ENCODE measurements around the gene MYO7A. TPM values are rescaled to one million over a fixed set of nuclear protein-coding genes. Genes with fewer than 3 reads are reported as not detected.

MYO7A gene
- total RNA-seq, 1 experiment from 2014 or later: not detected

DNA sequence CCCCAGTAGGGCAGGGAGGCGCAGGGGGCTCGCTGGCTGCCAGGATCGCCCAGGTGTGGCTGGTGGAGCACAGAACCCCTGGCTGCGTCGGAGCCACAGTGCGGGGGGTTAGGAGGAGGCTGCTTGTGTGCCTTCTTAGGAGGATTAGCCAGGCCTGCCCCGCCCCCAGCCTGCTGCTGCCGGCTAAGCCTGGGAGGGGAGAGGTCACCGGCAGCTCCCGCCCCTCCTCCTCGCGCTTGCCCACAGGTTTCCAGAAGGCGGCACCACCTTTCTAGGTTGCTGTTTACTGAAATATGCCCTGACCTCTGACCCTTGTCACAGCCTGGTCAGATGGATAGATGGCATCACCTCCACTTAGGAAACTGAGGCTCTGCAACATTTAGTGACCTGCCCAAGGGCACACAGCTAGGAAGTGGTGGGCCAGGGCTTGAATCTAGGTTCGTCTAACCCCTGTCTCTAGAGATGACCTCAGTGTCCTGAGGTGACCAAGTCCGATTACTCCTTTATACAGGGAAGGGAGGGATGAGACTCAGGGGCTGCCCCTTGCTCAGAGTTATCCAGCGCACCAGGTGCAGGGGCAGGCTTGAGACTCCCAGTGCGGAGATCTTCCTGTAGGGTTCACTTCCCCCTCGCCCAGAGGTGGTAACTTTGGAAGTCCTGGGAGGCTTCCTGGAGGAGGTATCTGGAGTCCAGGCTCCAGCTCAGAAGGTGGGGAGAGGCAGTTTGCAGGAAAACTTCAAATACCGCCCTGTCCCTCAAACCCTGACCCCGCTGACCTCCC, 44.0 kb downstream of the MYO7A start:
- in situ Hi-C loops (cut with HindIII; ENCODE audit: low pct_unique_long_range_greater_than_20kb, low sequenced_read_pairs): no loop called here
- DNase-seq (ENCODE audit: low read depth): no peak

DNA sequence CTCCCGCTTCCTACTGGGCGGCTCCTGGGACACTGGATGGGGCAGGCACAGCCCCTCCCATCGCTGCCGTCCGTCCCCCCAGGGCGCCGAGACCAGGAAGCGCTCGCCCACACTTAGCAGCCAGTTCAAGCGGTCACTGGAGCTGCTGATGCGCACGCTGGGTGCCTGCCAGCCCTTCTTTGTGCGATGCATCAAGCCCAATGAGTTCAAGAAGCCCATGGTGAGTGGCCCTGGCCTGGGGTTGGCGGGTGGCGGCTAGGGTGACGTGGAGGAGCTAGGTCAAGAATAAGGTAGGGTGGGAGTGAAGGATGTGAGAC, 44.6 kb downstream of the MYO7A start:
- in situ Hi-C loops (cut with HindIII; ENCODE audit: low pct_unique_long_range_greater_than_20kb, low sequenced_read_pairs): no loop called here
- no peak for DNase-seq (ENCODE audit: low read depth)

DNA sequence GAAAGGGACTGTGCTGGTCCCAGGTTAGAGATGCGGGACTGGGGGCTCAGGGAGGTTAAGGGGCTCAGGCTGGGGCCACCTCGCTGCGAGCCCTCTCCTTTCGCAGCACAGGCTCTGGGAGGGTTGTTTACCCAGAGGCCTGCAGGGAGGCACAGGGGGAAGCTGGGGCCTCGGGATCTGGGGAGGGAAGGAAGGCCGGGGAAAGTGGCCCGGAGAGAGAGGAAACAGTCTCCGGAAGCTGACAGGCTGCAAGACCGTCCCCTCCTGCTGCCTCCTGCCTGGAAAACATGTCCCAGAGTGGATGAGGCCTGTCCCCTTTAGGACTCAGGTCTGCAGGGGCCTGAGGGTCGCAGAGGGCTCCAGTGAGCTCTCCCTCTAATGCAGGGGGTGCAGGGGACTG, 45.4 kb downstream of the MYO7A start:
- no peak for DNase-seq (ENCODE audit: low read depth)
- in situ Hi-C loops (cut with HindIII; ENCODE audit: low pct_unique_long_range_greater_than_20kb, low sequenced_read_pairs): no loop called here

DNA sequence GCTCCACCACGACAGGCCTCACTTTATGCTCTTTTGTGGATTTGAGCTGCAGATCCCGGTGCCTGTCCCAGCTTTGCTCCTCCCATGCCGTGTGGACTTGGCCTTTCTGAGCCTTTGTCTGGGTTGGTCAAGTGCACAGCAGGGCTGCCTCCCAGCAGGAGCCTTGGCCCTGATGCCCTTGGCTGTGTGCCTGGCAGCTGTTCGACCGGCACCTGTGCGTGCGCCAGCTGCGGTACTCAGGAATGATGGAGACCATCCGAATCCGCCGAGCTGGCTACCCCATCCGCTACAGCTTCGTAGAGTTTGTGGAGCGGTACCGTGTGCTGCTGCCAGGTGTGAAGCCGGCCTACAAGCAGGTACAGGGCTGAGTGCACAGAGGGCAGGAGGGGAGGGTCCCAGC, 46.5 kb downstream of the MYO7A start:
- no peak for DNase-seq (ENCODE audit: low read depth)
- in situ Hi-C loops (cut with HindIII; ENCODE audit: low pct_unique_long_range_greater_than_20kb, low sequenced_read_pairs): no loop called here

DNA sequence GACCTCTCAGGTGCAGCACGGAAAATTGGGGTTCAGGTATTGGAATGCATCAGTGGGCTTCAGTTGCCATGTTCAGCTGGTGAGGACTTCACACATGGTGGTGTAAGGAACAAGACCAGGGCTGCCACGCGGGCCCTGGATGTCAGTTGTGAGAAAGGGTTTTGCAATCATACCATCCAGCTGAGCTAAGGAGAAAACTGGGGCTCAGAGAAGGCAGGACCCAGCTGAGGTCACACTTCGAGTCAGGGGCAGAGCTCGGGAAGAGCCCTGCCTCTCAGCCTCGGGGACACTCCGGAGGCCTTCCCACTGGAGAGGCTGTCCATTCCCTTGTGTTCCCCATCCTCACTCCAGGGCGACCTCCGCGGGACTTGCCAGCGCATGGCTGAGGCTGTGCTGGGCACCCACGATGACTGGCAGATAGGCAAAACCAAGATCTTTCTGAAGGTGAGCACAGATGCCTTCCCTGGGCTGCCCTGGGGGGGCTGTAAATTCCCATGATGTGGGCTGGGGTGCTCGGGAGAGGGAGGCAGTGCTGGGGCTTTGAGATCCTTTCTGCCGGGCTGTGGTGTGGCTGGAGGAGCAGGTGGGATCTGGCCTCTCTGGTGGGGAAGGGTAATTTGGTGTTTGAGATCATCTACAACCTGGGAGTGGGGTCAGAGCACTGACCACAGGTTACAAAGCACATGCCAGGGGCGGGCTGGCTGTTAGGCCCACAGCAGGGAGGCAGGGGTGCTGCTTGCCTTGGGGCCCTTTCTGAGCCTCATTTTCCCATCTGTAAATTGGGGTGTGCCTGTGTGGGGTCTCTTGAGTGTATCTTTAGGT, 47.2 kb downstream of the MYO7A start:
- in situ Hi-C loops (cut with HindIII; ENCODE audit: low pct_unique_long_range_greater_than_20kb, low sequenced_read_pairs): no loop called here

DNA sequence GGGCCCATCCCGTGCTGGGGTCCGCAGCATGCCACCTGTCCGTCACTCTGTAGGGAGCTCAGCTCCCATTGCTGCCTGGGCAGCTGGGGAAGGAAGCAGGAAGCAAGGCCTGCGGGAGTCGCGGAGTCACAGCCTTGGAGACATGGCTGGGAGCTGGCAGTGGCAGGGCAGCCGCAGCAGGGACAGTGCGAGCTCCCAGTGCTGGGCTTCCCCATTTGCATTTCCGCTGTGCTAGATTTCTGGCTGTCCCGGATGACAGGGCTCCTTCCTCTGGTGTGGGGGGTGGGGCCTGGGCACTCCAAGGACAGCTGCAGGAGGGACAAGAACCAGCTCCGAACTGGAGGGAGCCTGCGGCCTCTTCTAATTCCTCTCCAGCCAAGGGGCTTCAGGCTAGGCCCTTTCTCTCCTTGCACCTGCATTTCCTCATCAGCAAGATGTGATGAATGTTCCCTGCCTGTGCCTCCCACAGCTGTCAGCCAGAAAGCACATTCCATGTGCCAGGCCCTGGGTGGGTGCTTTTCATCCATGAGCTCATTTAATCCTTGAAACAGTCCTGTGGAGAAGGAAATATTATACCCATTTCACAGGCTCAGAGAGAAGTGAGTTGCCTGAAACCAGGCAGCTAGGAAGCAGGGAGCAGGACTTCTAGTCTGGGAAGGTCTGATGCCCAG, 48.0 kb downstream of the MYO7A start:
- DNase-seq (ENCODE audit: low read depth): no peak
- in situ Hi-C loops (cut with HindIII; ENCODE audit: low pct_unique_long_range_greater_than_20kb, low sequenced_read_pairs): no loop called here

More for the DNA sequence above, 47.2 kb downstream of the MYO7A start:
- DNase-seq (ENCODE audit: low read depth): no peak

DNA sequence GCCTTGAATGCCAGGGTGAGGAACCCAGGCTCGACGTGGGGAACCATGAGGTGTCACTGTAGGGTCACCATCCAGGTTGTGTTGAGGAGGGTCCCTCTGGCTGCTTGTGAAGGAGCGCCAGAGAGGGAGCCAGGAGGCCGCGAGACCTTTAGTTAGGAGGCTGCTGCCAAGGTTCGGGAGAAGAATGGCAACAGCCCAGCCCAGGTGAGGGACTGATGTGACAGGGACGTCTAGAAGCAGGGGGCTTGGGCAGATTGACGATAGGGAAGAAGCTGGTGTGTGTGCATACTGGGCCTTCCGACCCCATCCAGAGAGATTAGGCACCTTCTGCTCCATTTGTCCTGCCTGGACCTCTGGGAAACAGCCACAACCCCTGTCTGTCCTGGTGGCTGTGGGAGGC, 49.0 kb downstream of the MYO7A start:
- in situ Hi-C loops (cut with HindIII; ENCODE audit: low pct_unique_long_range_greater_than_20kb, low sequenced_read_pairs): no loop called here

DNA sequence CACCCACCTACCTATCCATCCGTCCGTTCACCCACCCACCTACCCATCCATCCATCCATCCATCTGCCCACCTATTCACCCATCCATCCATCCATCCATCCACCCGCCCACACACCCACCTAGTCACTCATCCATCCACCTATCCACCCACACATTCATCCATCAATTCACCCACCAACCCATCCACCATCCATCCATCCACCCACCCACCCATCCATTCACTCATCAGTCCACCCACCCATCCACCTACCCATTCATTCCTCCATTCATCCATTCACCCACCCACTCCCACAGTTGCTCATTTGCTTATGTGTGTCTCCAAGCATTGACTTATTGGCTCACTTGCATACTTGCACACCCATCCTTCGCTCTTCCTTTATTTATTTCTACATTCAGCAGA, 50.1 kb downstream of the MYO7A start:
- in situ Hi-C loops (cut with HindIII; ENCODE audit: low pct_unique_long_range_greater_than_20kb, low sequenced_read_pairs): no loop called here
- DNase-seq (ENCODE audit: low read depth): no peak

More for the DNA sequence above, 49.0 kb downstream of the MYO7A start:
- no peak for DNase-seq (ENCODE audit: low read depth)

DNA sequence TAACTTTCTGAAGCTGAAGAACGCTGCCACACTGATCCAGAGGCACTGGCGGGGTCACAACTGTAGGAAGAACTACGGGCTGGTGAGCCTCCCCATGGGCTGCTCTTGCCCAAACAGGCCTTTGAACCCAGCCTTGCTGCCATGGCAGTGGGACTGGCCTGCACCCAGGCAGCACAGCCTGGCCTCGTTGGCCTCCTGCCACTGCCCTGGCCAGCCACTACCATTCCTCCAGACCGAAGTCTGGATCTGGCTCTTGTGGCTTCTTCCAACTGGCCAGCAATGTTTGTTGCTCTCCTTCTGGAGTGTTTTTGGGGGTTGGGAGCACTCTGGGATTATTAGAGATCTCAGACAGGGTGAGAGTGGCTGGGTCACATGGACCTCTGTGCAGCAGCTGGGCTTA, 51.0 kb downstream of the MYO7A start:
- in situ Hi-C loops (cut with HindIII; ENCODE audit: low pct_unique_long_range_greater_than_20kb, low sequenced_read_pairs): no loop called here
- DNase-seq (ENCODE audit: low read depth): no peak

DNA sequence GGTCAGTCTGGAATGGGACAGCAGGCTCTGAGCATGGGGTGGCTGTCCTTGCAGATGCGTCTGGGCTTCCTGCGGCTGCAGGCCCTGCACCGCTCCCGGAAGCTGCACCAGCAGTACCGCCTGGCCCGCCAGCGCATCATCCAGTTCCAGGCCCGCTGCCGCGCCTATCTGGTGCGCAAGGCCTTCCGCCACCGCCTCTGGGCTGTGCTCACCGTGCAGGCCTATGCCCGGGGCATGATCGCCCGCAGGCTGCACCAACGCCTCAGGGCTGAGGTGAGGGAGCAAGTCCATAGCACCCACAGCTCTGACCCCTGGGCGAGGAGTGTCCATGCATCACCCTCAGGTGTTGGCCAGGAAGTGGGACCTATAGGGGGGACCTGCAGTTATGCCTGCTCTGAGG, 51.6 kb downstream of the MYO7A start:
- in situ Hi-C loops (cut with HindIII; ENCODE audit: low pct_unique_long_range_greater_than_20kb, low sequenced_read_pairs): no loop called here
- DNase-seq (ENCODE audit: low read depth): no peak

DNA sequence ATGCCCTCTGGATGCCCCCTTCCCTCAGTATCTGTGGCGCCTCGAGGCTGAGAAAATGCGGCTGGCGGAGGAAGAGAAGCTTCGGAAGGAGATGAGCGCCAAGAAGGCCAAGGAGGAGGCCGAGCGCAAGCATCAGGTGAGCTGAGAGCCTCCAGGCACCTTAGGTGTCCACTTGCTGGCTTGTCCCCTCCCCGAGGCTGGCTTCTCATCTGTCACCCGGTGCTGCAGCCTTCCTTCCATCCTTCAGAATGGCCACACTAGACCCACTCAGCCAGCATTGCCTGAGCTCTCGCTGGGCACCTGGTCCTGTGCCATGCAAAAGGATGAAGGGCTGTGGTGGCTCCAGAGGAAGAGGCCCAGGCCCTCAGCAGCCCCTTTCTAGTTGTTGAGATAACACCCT, 52.3 kb downstream of the MYO7A start:
- DNase-seq (ENCODE audit: low read depth): no peak
- in situ Hi-C loops (cut with HindIII; ENCODE audit: low pct_unique_long_range_greater_than_20kb, low sequenced_read_pairs): no loop called here

DNA sequence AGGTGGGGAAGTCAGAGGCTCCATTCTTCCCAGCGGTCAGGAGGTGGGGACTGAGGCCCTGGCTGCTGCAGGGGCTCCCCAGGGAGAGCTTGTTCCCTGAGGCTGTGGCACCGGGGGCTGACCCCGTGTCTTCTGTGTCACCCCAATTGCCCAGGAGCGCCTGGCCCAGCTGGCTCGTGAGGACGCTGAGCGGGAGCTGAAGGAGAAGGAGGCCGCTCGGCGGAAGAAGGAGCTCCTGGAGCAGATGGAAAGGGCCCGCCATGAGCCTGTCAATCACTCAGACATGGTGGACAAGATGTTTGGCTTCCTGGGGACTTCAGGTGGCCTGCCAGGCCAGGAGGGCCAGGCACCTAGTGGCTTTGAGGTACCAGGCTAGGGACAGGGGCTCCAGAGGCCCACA, 53.2 kb downstream of the MYO7A start:
- in situ Hi-C loops (cut with HindIII; ENCODE audit: low pct_unique_long_range_greater_than_20kb, low sequenced_read_pairs): no loop called here

DNA sequence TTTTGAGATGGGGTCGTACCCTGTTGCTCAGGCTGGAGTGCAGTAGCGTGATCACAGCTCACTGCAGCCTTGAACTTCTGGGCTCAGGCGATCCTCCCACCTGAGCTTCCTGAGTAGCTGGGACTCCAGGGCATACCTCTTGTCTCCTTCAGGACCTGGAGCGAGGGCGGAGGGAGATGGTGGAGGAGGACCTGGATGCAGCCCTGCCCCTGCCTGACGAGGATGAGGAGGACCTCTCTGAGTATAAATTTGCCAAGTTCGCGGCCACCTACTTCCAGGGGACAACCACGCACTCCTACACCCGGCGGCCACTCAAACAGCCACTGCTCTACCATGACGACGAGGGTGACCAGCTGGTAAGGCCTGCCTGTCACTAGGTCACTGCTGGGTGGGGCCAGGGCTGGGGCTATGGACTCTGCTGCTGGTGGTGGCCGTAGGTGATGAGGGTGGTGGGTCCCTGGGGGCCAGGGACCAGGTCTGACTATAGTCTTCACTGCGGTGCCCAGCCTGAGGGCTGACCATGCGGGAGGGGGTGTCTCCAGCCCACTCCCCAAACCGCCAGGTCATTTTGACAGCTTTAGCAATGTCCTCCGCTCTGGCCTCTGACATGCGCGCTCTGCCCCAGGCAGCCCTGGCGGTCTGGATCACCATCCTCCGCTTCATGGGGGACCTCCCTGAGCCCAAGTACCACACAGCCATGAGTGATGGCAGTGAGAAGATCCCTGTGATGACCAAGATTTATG, 53.9 kb downstream of the MYO7A start:
- DNase-seq (ENCODE audit: low read depth): no peak
- in situ Hi-C loops (cut with HindIII; ENCODE audit: low pct_unique_long_range_greater_than_20kb, low sequenced_read_pairs): no loop called here

More for the DNA sequence above, 53.2 kb downstream of the MYO7A start:
- DNase-seq (ENCODE audit: low read depth): no peak

DNA sequence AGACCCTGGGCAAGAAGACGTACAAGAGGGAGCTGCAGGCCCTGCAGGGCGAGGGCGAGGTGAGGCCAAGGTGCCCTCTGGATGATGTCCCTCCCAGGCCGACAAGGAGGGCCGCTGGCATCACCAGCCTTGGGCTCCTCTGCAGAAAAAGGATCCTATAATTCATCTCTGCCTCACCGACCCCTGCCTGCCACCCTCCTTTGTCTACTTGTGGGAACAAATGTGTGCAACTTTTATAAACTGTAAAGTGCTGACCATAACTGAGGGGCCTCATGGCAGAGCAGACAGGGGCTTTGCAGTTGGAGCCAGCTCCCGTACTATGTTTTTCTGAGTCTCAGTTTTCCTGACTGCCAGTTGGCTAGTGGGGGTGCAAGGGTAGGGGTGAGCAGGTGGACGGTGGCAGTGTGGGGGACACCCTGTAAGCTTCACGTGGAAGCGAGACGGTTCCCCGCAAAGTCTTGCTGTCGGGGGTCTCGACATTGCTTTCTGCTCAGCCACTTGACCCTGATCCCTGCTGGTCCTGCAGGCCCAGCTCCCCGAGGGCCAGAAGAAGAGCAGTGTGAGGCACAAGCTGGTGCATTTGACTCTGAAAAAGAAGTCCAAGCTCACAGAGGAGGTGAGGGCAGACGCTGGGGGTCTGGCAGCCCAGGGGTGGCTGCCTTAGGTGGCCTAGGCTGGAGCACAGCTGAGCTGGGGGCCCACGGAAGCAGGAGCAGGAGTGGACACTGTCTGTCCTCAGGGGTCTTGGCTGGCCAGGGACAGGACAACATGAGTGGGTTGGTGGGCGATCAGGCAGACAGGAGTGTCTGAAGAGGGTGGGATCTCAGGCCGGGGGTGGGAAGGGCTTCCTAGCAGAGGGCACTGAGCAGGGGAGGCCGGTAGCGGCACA, 54.7 kb downstream of the MYO7A start:
- no peak for DNase-seq (ENCODE audit: low read depth)
- in situ Hi-C loops (cut with HindIII; ENCODE audit: low pct_unique_long_range_greater_than_20kb, low sequenced_read_pairs): no loop called here

DNA sequence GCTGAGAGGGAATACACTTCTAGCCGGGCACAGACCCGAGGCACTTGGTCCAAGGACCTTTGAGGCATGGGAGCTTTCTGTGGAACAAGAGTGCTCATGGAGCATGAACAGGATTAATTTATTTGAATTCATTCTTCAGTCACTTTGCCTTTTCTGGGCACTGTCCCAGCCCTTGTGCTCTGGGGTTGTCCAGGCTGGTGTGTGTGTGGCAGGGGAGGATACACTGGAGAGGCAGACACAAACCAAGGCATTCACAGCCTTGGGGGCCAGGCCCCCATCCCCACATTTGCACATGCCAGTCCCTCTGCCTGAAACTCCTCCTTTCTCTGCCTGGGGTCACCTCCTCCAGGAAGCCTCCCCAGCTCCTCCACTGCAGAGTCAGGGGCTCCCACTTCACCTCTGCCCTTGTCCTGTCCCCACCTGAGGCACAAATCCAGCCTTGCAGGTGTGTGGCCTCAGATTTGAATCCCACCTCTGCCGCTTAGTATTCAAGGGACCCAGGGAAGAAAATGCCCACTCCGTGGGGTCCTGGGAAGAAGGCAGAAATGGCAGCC, 55.5 kb downstream of the MYO7A start:
- in situ Hi-C loops (cut with HindIII; ENCODE audit: low pct_unique_long_range_greater_than_20kb, low sequenced_read_pairs): no loop called here
- no peak for DNase-seq (ENCODE audit: low read depth)

DNA sequence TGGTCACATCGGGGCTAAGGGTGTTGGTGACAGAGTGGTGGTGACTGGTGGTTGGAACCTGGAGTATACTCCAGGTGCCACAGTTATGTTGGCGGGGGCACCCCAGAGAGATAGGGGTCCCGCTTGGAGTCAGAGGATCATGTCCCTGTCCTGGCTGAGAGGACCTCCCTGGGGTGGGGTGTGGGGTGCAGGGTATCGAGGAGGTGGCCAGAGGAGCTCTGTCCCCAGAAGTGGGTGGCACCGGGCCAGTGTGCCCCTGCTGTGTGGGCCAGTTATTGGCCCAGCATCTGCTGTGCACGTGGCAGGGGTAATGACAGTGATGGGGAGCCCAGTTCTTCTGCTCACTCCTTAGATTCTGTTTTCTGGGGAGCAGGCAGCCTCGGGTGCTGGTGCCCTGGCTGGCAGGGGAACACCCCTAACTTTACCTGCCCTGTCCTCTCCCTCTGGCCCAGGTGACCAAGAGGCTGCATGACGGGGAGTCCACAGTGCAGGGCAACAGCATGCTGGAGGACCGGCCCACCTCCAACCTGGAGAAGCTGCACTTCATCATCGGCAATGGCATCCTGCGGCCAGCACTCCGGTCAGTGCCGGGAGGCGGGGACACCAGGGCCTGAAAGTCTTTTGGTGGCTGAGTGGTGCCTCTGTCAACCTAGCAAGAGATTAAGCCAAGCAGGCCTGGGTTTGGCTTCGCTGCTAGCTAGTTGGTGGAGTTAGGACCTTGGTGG, 56.3 kb downstream of the MYO7A start:
- no peak for DNase-seq (ENCODE audit: low read depth)
- in situ Hi-C loops (cut with HindIII; ENCODE audit: low pct_unique_long_range_greater_than_20kb, low sequenced_read_pairs): no loop called here

DNA sequence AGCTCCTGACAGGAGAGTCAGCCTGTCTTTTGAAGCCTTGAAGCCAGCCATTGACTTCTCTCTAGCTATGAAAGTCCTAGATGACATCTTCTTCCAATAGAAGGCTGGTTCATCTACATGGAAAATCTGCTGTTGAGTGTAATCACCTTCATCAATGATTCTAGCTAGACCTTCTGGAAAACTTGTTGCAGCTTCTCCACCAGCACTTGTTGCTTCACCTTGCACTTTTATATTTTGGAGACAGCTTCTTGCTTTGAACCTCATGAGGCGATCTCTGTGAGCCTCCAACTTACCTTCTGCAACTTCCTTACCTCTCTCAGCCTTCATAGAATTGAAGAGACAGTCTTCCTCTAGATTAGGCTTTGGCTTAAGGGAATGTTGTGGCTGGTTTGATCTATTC, 58.3 kb downstream of the MYO7A start:
- DNase-seq (ENCODE audit: low read depth): no peak
- in situ Hi-C loops (cut with HindIII; ENCODE audit: low pct_unique_long_range_greater_than_20kb, low sequenced_read_pairs): no loop called here

Measured in Caki2 (cell line).